GM18507 (cell line): ENCODE measurements around the gene STX17.
"Not testable (repeated sequence)": the region's sequence is repeated elsewhere in the genome, so short reads cannot be mapped to it uniquely, and the experiment has no call there.

Source experiments
- DNase-seq: peaks from one replicate; pipeline ENCODE4 v3.0.0; 2011; ENCODE audit warnings: low read depth; ENCODE audit not compliant: insufficient read length; ENCODE audit errors: extremely low spot score
- FAIRE-seq: peaks from 2 replicates; lab custom pipeline; 2011; peaks lifted over from hg19 to GRCh38; lab: Jason Lieb, UNC

STX17 gene

GRCh38 chr9:99906403-99907207 lies at the start of gene STX17:
TSS of gene STX17 (plus strand) at chr9:99906654. CDS start at chr9:99915240, 8,586 bp downstream.
- DNase-seq (peak; percentile 81), FAIRE-seq (peak; percentile 83)

GRCh38 chr9:99857576-99857975 lies 48.9 kb upstream of the STX17 start:
- not testable (repeated sequence) for DNase-seq, FAIRE-seq

- no peak for DNase-seq
- no peak for FAIRE-seq
These were observed 48.4 kb upstream of the STX17 start for GRCh38 chr9:99858087-99858486.

- FAIRE-seq = no peak
These were observed 47.0 kb upstream of the STX17 start for GRCh38 chr9:99859243-99859980.

GRCh38 chr9:99860266-99860665 lies 46.2 kb upstream of the STX17 start:
- no peak for FAIRE-seq
- no peak for DNase-seq

More at GRCh38 chr9:99859243-99859980, 47.0 kb upstream of the STX17 start:
- DNase-seq = no peak

- DNase-seq (no peak), FAIRE-seq (no peak)
These were observed 42.5 kb upstream of the STX17 start for GRCh38 chr9:99863955-99864354.

GRCh38 chr9:99866398-99866797 lies 40.1 kb upstream of the STX17 start:
- FAIRE-seq (no peak), DNase-seq (no peak)

- DNase-seq (no peak), FAIRE-seq (no peak)
These were observed 38.9 kb upstream of the STX17 start for GRCh38 chr9:99867536-99867935.

- DNase-seq = no peak
- FAIRE-seq = peak; percentile 56
These were observed 38.5 kb upstream of the STX17 start for GRCh38 chr9:99867968-99868367.

- DNase-seq = no peak
- peak; percentile 75 for FAIRE-seq
These were observed 37.6 kb upstream of the STX17 start for GRCh38 chr9:99868845-99869244.

GRCh38 chr9:99870126-99870525 lies 36.3 kb upstream of the STX17 start:
- DNase-seq (no peak), FAIRE-seq (no peak)

- no peak for FAIRE-seq
- DNase-seq = no peak
These were observed 32.9 kb upstream of the STX17 start for GRCh38 chr9:99873531-99873930.

- no peak for DNase-seq
- no peak for FAIRE-seq
These were observed 32.4 kb upstream of the STX17 start for GRCh38 chr9:99873943-99874584.

- DNase-seq (no peak), FAIRE-seq (no peak)
These were observed 30.3 kb upstream of the STX17 start for GRCh38 chr9:99876190-99876589.

- DNase-seq (no peak), FAIRE-seq (no peak)
These were observed 27.8 kb upstream of the STX17 start for GRCh38 chr9:99878651-99879050.

- FAIRE-seq (no peak), DNase-seq (no peak)
These were observed 24.7 kb upstream of the STX17 start for GRCh38 chr9:99881769-99882168.

- DNase-seq (no peak), FAIRE-seq (no peak)
These were observed 20.7 kb upstream of the STX17 start for GRCh38 chr9:99885747-99886146.

GRCh38 chr9:99889120-99889519 lies 17.3 kb upstream of the STX17 start:
- no peak for DNase-seq
- no peak for FAIRE-seq

GRCh38 chr9:99894826-99895225 lies 11.6 kb upstream of the STX17 start:
- FAIRE-seq = no peak
- DNase-seq = no peak

GRCh38 chr9:99895510-99895909 lies 10.9 kb upstream of the STX17 start:
- DNase-seq (no peak), FAIRE-seq (no peak)
